Calu3 (cell line): ENCODE results near the gene CCL7. TPM values are rescaled to one million over a fixed set of nuclear protein-coding genes. Genes with fewer than 3 reads are reported as not detected.

Experiments
- BruUV-seq: library from RNA; stranded (reverse); fragments of 400-500 nt; replicated peaks from 2 replicates; lab custom pipeline; 2021; lab: Mats Ljungman, UMichigan
- CTCF ChIA-PET: fragments of 300-600 bp; sonication (Branson Sonifier 250); formaldehyde crosslinking; loops from one replicate; lab custom pipeline; 2022; ENCODE audit warnings: antibody characterized with exemption; lab: Charles Lee
- DNase-seq: peaks from one replicate; pipeline ENCODE4 v3.0.0; 2022
- H3K27ac Mint-ChIP-seq: one replicate; pipeline ENCODE4 v1.8.0; 2022; ENCODE audit warnings: mixed read lengths; ENCODE audit not compliant: unreplicated experiment
- H3K27me3 Mint-ChIP-seq: one replicate; pipeline ENCODE4 v1.8.0; 2022; ENCODE audit warnings: mixed read lengths; ENCODE audit not compliant: unreplicated experiment
- H3K36me3 Mint-ChIP-seq: one replicate; pipeline ENCODE4 v1.8.0; 2022; ENCODE audit warnings: mild to moderate bottlenecking, moderate library complexity, mixed read lengths; ENCODE audit not compliant: insufficient read depth, unreplicated experiment
- H3K4me1 Mint-ChIP-seq: one replicate; pipeline ENCODE4 v1.8.0; 2022; ENCODE audit warnings: mild to moderate bottlenecking, low read depth, mixed read lengths; ENCODE audit not compliant: unreplicated experiment
- H3K4me3 Mint-ChIP-seq: one replicate; pipeline ENCODE4 v1.8.0; 2022; ENCODE audit warnings: mild to moderate bottlenecking, low read depth, moderate library complexity, mixed read lengths; ENCODE audit not compliant: unreplicated experiment
- H3K9me3 Mint-ChIP-seq: one replicate; pipeline ENCODE4 v1.8.0; 2022; ENCODE audit warnings: low read depth, mixed read lengths; ENCODE audit not compliant: unreplicated experiment
- intact Hi-C: fragments of 100-400 bp; cut with micrococcal nuclease; formaldehyde crosslinking; loops from one replicate; pipeline ENCODE4 v1.10.0; 2022; ENCODE audit not compliant: unreplicated experiment
- total RNA-seq: library from RNA; stranded (reverse); gene quantifications from 2 replicates; pipeline ENCODE4 v1.2.3, GENCODE V29; 2022
- TF ChIP-seq, protein P1 (sequence below): fragments of 200-600 bp; IDR thresholded peaks from one replicate; pipeline ENCODE4 v1.8.0; 2022; ENCODE audit warnings: antibody characterized with exemption; ENCODE audit not compliant: unreplicated experiment

The CCL7 gene
- total RNA-seq, 1 experiment from 2014 or later: not detected

DNA sequence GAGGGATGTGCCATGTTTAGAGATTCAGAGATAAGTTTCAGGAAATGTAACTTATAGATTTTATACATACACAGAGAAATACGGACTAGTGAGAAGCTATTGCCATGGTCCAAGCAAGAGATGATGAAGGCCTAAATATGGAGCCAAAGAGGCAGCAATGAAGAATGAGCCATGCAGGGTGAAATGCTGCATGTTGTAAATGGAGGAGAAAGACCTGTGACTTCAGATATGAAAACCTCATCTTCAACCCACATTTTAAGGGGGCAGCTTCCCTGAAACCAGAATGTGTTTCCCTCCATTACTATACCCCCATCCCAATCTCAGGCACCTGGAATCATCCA is 12.1 kb upstream of the CCL7 start:
- Mint-ChIP-seq H3K36me3 (no peaks in the 10 kb centered on the region), H3K27ac (no peak overlapping the region), H3K4me1 (peaks cover 10% of the 10 kb centered on the region), H3K4me3 (no peak overlapping the region), H3K27me3 (peaks cover 71% of the 10 kb centered on the region), H3K9me3 (no peaks in the 10 kb centered on the region)
- BruUV-seq: no TSS peak
- CTCF ChIA-PET: no interaction called here
- TF ChIP-seq, protein P1, sequence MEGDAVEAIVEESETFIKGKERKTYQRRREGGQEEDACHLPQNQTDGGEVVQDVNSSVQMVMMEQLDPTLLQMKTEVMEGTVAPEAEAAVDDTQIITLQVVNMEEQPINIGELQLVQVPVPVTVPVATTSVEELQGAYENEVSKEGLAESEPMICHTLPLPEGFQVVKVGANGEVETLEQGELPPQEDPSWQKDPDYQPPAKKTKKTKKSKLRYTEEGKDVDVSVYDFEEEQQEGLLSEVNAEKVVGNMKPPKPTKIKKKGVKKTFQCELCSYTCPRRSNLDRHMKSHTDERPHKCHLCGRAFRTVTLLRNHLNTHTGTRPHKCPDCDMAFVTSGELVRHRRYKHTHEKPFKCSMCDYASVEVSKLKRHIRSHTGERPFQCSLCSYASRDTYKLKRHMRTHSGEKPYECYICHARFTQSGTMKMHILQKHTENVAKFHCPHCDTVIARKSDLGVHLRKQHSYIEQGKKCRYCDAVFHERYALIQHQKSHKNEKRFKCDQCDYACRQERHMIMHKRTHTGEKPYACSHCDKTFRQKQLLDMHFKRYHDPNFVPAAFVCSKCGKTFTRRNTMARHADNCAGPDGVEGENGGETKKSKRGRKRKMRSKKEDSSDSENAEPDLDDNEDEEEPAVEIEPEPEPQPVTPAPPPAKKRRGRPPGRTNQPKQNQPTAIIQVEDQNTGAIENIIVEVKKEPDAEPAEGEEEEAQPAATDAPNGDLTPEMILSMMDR: no peak
- intact Hi-C loops: no loop called here
- no peak for DNase-seq

DNA sequence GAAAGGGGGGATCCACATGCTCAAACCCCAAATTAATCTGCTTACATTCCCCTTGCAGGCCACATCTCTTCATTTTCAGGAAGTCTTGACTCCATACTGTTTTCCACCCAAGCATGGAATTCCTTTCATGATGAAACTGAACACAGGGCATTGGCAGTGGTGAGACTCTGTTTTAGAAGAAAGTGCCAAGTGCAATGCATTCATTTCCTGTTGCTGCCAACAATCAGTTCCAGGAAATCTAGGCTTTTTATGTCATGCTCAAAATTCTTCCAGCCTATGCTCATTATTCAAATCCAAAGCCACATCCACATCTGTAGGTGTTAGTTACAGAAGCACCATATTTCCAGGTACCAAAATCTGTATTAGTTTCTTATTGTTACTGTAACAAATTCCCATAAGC is 10.9 kb upstream of the CCL7 start:
- intact Hi-C loops: no loop called here
- no peak overlapping the region for H3K4me3 Mint-ChIP-seq
- peaks cover 59% of the 10 kb centered on the region for H3K27me3 Mint-ChIP-seq
- H3K27ac Mint-ChIP-seq: no peak overlapping the region
- DNase-seq: no peak
- H3K4me1 Mint-ChIP-seq: peaks cover 10% of the 10 kb centered on the region
- CTCF ChIA-PET: no interaction called here
- BruUV-seq: no TSS peak
- no peaks in the 10 kb centered on the region for H3K9me3 Mint-ChIP-seq
- H3K36me3 Mint-ChIP-seq: no peaks in the 10 kb centered on the region
- TF ChIP-seq, protein P1: no peak

DNA sequence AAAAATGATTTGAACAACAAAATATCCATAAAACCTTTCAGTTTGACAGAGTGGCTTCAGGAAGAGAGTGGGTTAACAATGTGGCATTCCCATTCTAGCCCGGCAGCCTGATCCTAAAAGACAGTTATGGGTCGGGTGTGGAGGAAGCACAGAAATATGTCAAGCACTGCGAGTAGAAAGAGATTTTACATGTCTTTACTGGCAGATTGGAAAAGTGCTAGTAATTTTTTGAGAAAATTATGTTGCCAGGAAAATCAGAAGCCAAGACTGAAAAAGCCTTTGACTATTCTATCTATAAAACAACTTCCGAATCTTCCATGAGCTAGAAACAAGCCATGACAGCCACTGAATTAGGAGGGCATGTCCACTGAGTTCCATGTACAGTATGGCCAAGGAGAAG is 9.2 kb upstream of the CCL7 start:
- Mint-ChIP-seq H3K9me3 (no peaks in the 10 kb centered on the region), H3K27me3 (peaks cover 44% of the 10 kb centered on the region), H3K4me1 (no peaks in the 10 kb centered on the region), H3K27ac (no peak overlapping the region), H3K4me3 (no peak overlapping the region), H3K36me3 (no peaks in the 10 kb centered on the region)
- BruUV-seq: no TSS peak
- no peak for DNase-seq
- intact Hi-C loops: no loop called here
- CTCF ChIA-PET: no interaction called here
- TF ChIP-seq, protein P1: no peak

DNA sequence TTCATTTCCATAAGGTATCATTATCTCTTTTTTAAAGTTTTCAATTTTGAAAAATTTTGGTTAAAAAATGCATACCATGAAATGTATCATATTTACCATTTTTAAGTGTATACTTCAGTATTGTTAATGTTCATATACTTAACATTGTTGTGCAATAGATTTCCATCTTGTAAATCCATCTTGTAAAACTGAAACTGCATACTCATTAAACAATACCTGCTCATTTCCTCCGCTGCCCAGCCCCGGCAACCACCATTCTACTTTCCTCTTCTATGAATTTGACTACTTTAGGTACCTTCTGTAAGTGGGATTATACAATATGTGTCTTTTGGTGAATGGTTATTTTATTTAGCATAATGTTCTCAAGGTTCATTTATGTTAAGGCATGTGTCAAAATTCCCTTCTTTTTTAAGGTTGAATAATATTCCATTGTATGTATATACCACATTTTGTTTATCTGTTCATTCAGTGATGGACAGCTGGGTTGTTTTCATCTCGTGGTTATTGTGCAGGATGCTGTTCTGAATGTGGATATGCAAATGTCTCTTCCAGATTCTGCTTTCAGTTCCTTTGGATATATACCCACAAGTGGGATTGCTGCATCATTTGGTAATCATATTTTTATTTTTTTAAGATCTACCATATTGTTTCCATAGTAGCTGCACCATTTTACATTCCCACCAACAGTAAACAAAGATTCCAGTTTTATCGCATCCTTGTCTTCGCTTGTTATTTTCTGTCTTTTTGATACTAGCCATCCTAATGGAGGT is 8.3 kb upstream of the CCL7 start:
- Mint-ChIP-seq H3K27me3 (peaks cover 35% of the 10 kb centered on the region), H3K36me3 (no peaks in the 10 kb centered on the region), H3K4me1 (no peaks in the 10 kb centered on the region), H3K4me3 (no peak overlapping the region), H3K9me3 (no peaks in the 10 kb centered on the region), H3K27ac (no peak overlapping the region)
- TF ChIP-seq, protein P1: no peak
- no peak for DNase-seq
- CTCF ChIA-PET: no interaction called here
- intact Hi-C loops: no loop called here
- BruUV-seq: no TSS peak
